B cell (primary cell): ENCODE data around the gene THSD4.

Experiments used
- EZH2 ChIP-seq: IDR thresholded peaks from 2 replicates; pipeline ENCODE4 v1.6.1; 2012; ENCODE audit warnings: borderline replicate concordance, low read depth, mild to moderate bottlenecking, moderate library complexity, low read length; ENCODE audit not compliant: insufficient read depth, poor library complexity, severe bottlenecking
- TF ChIP-seq, protein P1 (sequence below): fragments of 200-600 bp; IDR thresholded peaks from one replicate; pipeline ENCODE4 v1.8.0; 2022; ENCODE audit warnings: antibody characterized with exemption, mild to moderate bottlenecking

DNA sequence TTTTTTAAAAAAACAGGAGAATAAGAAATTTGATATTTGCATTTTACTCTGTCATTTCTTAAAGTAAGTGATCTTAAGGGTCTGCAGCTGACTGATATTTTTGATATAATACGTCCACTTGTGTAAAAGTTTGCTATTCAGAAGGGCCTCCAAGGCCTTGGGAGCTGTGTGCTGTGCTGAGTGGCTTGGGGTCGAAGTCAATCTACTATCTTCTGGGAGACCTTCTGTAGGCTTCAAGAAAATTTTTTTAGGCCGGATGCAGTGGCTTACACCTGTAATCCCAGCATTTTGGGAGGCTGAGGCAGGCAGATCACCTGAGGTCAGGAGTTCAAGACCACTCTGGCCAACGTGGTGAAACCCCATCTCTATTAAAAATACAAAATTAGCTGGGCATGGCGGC is 26.3 kb downstream of the THSD4 start:
- TF ChIP-seq, protein P1, sequence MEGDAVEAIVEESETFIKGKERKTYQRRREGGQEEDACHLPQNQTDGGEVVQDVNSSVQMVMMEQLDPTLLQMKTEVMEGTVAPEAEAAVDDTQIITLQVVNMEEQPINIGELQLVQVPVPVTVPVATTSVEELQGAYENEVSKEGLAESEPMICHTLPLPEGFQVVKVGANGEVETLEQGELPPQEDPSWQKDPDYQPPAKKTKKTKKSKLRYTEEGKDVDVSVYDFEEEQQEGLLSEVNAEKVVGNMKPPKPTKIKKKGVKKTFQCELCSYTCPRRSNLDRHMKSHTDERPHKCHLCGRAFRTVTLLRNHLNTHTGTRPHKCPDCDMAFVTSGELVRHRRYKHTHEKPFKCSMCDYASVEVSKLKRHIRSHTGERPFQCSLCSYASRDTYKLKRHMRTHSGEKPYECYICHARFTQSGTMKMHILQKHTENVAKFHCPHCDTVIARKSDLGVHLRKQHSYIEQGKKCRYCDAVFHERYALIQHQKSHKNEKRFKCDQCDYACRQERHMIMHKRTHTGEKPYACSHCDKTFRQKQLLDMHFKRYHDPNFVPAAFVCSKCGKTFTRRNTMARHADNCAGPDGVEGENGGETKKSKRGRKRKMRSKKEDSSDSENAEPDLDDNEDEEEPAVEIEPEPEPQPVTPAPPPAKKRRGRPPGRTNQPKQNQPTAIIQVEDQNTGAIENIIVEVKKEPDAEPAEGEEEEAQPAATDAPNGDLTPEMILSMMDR = no peak
- no peak for TF ChIP-seq EZH2
